Measurements from ENCODE around the gene KRTAP3-1.
A peak's percentile ranks its signal among the peaks of the same experiment; 100 is the strongest.

KRTAP3-1 gene

DNA sequence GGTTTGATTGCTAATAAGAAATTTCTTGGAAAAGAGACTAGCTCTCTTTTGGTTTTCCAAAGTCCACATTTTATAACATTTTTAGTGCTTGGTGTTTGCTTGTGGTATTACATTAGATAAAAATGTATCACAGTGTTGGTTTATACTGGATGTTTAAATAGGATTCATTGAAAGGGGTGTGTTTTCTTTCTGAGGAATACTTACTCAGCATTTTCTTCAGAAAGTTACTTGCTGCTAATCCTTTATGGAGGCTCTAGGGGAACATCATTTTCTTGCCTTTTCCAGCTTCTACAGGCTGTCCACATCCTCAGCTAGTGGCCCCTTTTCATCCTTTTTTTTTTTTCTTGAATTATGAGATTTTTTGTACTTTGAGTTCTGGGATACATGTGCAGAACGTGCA is 41.3 kb downstream of the KRTAP3-1 start:
- H3K4me3 ChIP-seq (ENCODE audit: low read depth, low read length), result no peak overlapping the region
- DNase-seq (ENCODE audit: low read depth), result no peak
- no peak for TF ChIP-seq CTCF (IDR thresholded peaks at IDR 0.05; ENCODE audit: low read depth, low read length, missing control alignments)
- in situ Hi-C loops (cut with HindIII; ENCODE audit: low sequenced_read_pairs), result no loop called here

GRCh38 chr17:40966848-40967247 is 42.1 kb downstream of the KRTAP3-1 start, which contains the start of gene KRT39:
Gene KRT39, minus strand, starts transcription at chr17:40966948. Its CDS starts 92 bp downstream, at chr17:40966856.
- in situ Hi-C loops (cut with HindIII; ENCODE audit: low sequenced_read_pairs), result no loop called here

DNA sequence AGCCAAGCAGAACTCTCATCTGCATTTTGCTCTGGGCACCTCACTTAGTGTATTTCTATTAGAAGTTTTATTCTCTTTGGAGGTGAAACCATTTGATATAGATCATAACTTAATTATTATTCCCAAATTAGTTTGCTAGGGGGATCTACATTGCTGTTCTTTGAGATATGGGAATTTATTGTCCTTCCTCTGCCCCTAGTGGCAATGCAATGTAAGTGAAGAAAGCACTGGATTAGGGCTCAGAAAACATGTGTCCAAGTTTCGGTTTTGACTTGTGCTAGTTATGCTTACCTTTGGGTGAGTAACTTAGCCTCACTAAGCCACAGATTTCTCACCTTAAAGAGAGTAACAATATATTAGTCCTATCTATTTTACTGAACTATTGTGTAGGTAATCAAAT is 45.1 kb downstream of the KRTAP3-1 start:
- in situ Hi-C loops (cut with HindIII; ENCODE audit: low sequenced_read_pairs), result no loop called here
- TF ChIP-seq CTCF (IDR thresholded peaks at IDR 0.05; ENCODE audit: low read depth, low read length, missing control alignments), result peak; percentile 69
- DNase-seq (ENCODE audit: low read depth), result no peak
- no peak overlapping the region for H3K4me3 ChIP-seq (ENCODE audit: low read depth, low read length)

More at GRCh38 chr17:40966848-40967247, 42.1 kb downstream of the KRTAP3-1 start, which contains the start of gene KRT39:
- no peak within 1 kb of the TSS for H3K4me3 ChIP-seq (ENCODE audit: low read depth, low read length)
- DNase-seq (ENCODE audit: low read depth), result no peak
- TF ChIP-seq CTCF (IDR thresholded peaks at IDR 0.05; ENCODE audit: low read depth, low read length, missing control alignments), result no peak

GRCh38 chr17:40962059-40962561 is 46.8 kb downstream of the KRTAP3-1 start:
- in situ Hi-C loops (cut with HindIII; ENCODE audit: low sequenced_read_pairs), result no loop called here
- TF ChIP-seq CTCF (IDR thresholded peaks at IDR 0.05; ENCODE audit: low read depth, low read length, missing control alignments), result no peak
- H3K4me3 ChIP-seq (ENCODE audit: low read depth, low read length), result no peak overlapping the region
- DNase-seq (ENCODE audit: low read depth), result no peak

GRCh38 chr17:40961591-40961990 is 47.3 kb downstream of the KRTAP3-1 start:
- DNase-seq (ENCODE audit: low read depth), result no peak
- in situ Hi-C loops (cut with HindIII; ENCODE audit: low sequenced_read_pairs), result no loop called here
- TF ChIP-seq CTCF (IDR thresholded peaks at IDR 0.05; ENCODE audit: low read depth, low read length, missing control alignments), result no peak

GRCh38 chr17:40960144-40960543 is 48.8 kb downstream of the KRTAP3-1 start:
- H3K4me3 ChIP-seq (ENCODE audit: low read depth, low read length), result no peak overlapping the region
- in situ Hi-C loops (cut with HindIII; ENCODE audit: low sequenced_read_pairs), result no loop called here
- TF ChIP-seq CTCF (IDR thresholded peaks at IDR 0.05; ENCODE audit: low read depth, low read length, missing control alignments), result no peak
- DNase-seq (ENCODE audit: low read depth), result no peak

More at GRCh38 chr17:40961591-40961990, 47.3 kb downstream of the KRTAP3-1 start:
- no peak overlapping the region for H3K4me3 ChIP-seq (ENCODE audit: low read depth, low read length)

Data from astrocyte of the cerebellum (primary cell).